GM12878 (cell line): Measurements from ENCODE around the gene HIGD1C. TPM values are rescaled to one million over a fixed set of nuclear protein-coding genes. Genes with fewer than 3 reads are reported as not detected.

Experiments used
- ATAC-seq: fragments of 200-7000 bp; cut with Tn5 transposase; 3 replicates; pipeline ENCODE4 v1.9.1; 2020; ENCODE audit warnings: mild to moderate bottlenecking, moderate library complexity
- BruUV-seq: library from RNA; stranded (reverse); fragments of 400-500 nt; replicated peaks from 2 replicates; lab custom pipeline; 2021; lab: Mats Ljungman, UMichigan
- CTCF ChIA-PET: fragments of 300-600 bp; sonication (Branson Sonifier 250); formaldehyde crosslinking; extraction: SDS; loops from one replicate; lab custom pipeline; 2021; ENCODE audit warnings: inconsistent platforms; lab: Yijun Ruan, JAX
- POLR2A ChIA-PET: fragments of 350-600 bp; formaldehyde crosslinking; extraction: SDS; loops from one replicate; lab custom pipeline; 2021; ENCODE audit warnings: inconsistent platforms; lab: Charles Lee
- RAD21 ChIA-PET: fragments of 300-600 bp; sonication (Branson Sonifier 250); formaldehyde crosslinking; loops from one replicate; lab custom pipeline; 2023; ENCODE audit warnings: antibody characterized with exemption; ENCODE audit not compliant: unreplicated experiment; lab: Charles Lee
- SMC1A ChIA-PET: fragments of 300-600 bp; sonication (Branson Sonifier 250); formaldehyde crosslinking; loops from one replicate; lab custom pipeline; 2023; ENCODE audit not compliant: unreplicated experiment, uncharacterized antibody; lab: Charles Lee
- DNase-seq: peaks from one replicate; pipeline ENCODE4 v3.0.0-alpha.2; 2011; ENCODE audit warnings: low read depth, low spot score
- FAIRE-seq: peaks from 3 replicates; lab custom pipeline; 2011; peaks lifted over from hg19 to GRCh38; lab: Jason Lieb, UNC
- H2AFZ ChIP-seq: 2 replicates; pipeline ENCODE4 v1.6.0; 2011; ENCODE audit warnings: low read depth, low read length, control low read depth; ENCODE audit not compliant: control insufficient read depth
- H3K27ac ChIP-seq: 2 replicates; pipeline ENCODE4 v1.5.1; 2011; ENCODE audit warnings: control low read depth; ENCODE audit not compliant: control insufficient read depth, insufficient read depth
- H3K27me3 ChIP-seq, 2 experiments: replicated peaks in 1 of 2; 2 replicates each; pipeline versions ENCODE4 v1.6.0 to v1.6.1; 2011; ENCODE audit warnings: low read length in 1 of 2; ENCODE audit not compliant: control insufficient read depth in 2 of 2, insufficient read depth in 2 of 2
- H3K36me3 ChIP-seq, 2 experiments: 2 replicates each; pipeline ENCODE4 v1.5.1; 2011; ENCODE audit warnings: low read length in 1 of 2; ENCODE audit not compliant: control insufficient read depth in 2 of 2, insufficient read depth in 2 of 2
- H3K4me1 ChIP-seq: 2 replicates; pipeline ENCODE4 v1.6.1; 2011; ENCODE audit warnings: mild to moderate bottlenecking, low read length, moderate library complexity, mixed read lengths; ENCODE audit not compliant: control insufficient read depth, insufficient read depth
- H3K4me2 ChIP-seq: 2 replicates; pipeline ENCODE4 v1.6.0; 2011; ENCODE audit warnings: control low read depth; ENCODE audit not compliant: control insufficient read depth, insufficient read depth
- H3K4me3 ChIP-seq: fragments of 200-600 bp; sonication (generic); 2 replicates; pipeline ENCODE4 v1.5.1; 2016
- H3K79me2 ChIP-seq: 2 replicates; pipeline ENCODE4 v1.6.0; 2011; ENCODE audit warnings: low read length; ENCODE audit not compliant: control insufficient read depth, insufficient read depth
- H3K9ac ChIP-seq: 2 replicates; pipeline ENCODE4 v1.8.0; 2011; ENCODE audit warnings: low read length, control low read depth, mixed read lengths; ENCODE audit not compliant: control insufficient read depth, insufficient read depth
- H3K9me3 ChIP-seq: replicated peaks from 3 replicates; pipeline ENCODE4 v1.5.1; 2011; ENCODE audit warnings: mild to moderate bottlenecking, low read length; ENCODE audit not compliant: control insufficient read depth, insufficient read depth
- H4K20me1 ChIP-seq: 2 replicates; pipeline ENCODE4 v1.6.0; 2011; ENCODE audit not compliant: control insufficient read depth, insufficient read depth
- CEBPB ChIP-seq, 2 experiments: fragments of 150-350 bp in 1 of 2; IDR thresholded peaks; 2 replicates each; pipeline ENCODE4 v1.6.1; 2012 to 2014; ENCODE audit warnings: low read depth in 2 of 2, low read length in 2 of 2, borderline replicate concordance in 1 of 2, inconsistent platforms in 1 of 2
- ETV6 ChIP-seq, 2 experiments: fragments of 450-650 bp in 1 of 2; IDR thresholded peaks in 1 of 2; conservative IDR thresholded peaks in 1 of 2; 2 replicates each; pipeline ENCODE4 v1.6.1; 2014; ENCODE audit warnings: antibody characterized with exemption in 1 of 2, borderline replicate concordance in 1 of 2, low read depth in 1 of 2, mild to moderate bottlenecking in 1 of 2, moderate library complexity in 1 of 2
- IKZF1 ChIP-seq: fragments of 450-650 bp; conservative IDR thresholded peaks from 2 replicates; pipeline ENCODE4 v1.6.1; 2017; ENCODE audit warnings: antibody characterized with exemption, mild to moderate bottlenecking
- IRF4 ChIP-seq: IDR thresholded peaks from 2 replicates; pipeline ENCODE4 v1.6.1; 2011; ENCODE audit warnings: low read depth, low read length
- MYC ChIP-seq: IDR thresholded peaks from 2 replicates; pipeline ENCODE4 v1.6.1; 2011; ENCODE audit warnings: mild to moderate bottlenecking, low read length, moderate library complexity, inconsistent platforms; ENCODE audit not compliant: insufficient read depth, insufficient replicate concordance, insufficient read length, severe bottlenecking
- POLR2AphosphoS2 ChIP-seq: IDR thresholded peaks from 2 replicates; pipeline ENCODE4 v1.6.1; 2011; ENCODE audit warnings: low read depth, mild to moderate bottlenecking, low read length, improper control_type of control experiment, moderate library complexity
- SREBF2 ChIP-seq: IDR thresholded peaks from 2 replicates; pipeline ENCODE4 v1.6.1; 2012; ENCODE audit warnings: mild to moderate bottlenecking, low read length
- TBL1XR1 ChIP-seq: IDR thresholded peaks from 2 replicates; pipeline ENCODE4 v1.6.1; 2012; ENCODE audit warnings: low read depth, low read length, improper control_type of control experiment
- ZZZ3 ChIP-seq: IDR thresholded peaks from 2 replicates; pipeline ENCODE4 v1.6.1; 2011; ENCODE audit warnings: low read depth; ENCODE audit not compliant: control insufficient read depth, insufficient read length
- WGBS: methylation state at CpG from one replicate; pipeline ENCODE4 v1.1.6; 2016; ENCODE audit warnings: low lambda C conversion rate; ENCODE audit not compliant: insufficient replicate concordance, insufficient coverage; ENCODE audit errors: missing lambda C conversion rate; 5-methylcytosine and 5-hydroxymethylcytosine counted together
- in situ Hi-C: fragments of 300-500 bp; cut with MboI; formaldehyde crosslinking; loops from 9 replicates; pipeline ENCODE4 v1.14.3; 2018; ENCODE audit warnings: mixed read lengths
- intact Hi-C: fragments of 100-400 bp; cut with micrococcal nuclease; formaldehyde crosslinking; loops from one replicate; pipeline ENCODE4 v1.14.2; 2022; ENCODE audit not compliant: unreplicated experiment
- polyA plus RNA-seq, 11 experiments: library from polyadenylated mRNA; depleted of rRNA in 4 of 11; unstranded in 6 of 11; stranded (reverse) in 5 of 11; fragments of >200 nt; fragmentation: Nextera tagmentation in 4 of 11; fragmentation: Illumina TruSeq in 1 of 11; extraction: Ambion mirVana in 4 of 11; extraction: Trizol in 1 of 11; gene quantifications; 1 replicate in 1 of 11; 2 replicates in 10 of 11; pipeline versions ENCODE4 v1.2.1 to v1.2.3, GENCODE V29; 2011 to 2016; ENCODE audit warnings: inconsistent platforms in 2 of 11, missing spikeins in 2 of 11, low read depth in 1 of 11
- total RNA-seq, 4 experiments: library from RNA; depleted of rRNA in 3 of 4; stranded (reverse); fragments of >200 nt in 3 of 4; fragmentation: Illumina TruSeq in 1 of 4; extraction: Trizol in 1 of 4; gene quantifications; 2 replicates each; pipeline versions ENCODE4 v1.2.1 to v1.2.3, GENCODE V29; 2013 to 2021
- TF ChIP-seq, protein P1 (sequence below): IDR thresholded peaks from 2 replicates; pipeline ENCODE4 v1.6.1; 2012; ENCODE audit warnings: low read depth, low read length, improper control_type of control experiment

The HIGD1C gene
- total and polyA plus RNA-seq, 10 of the 15 experiments (the other 5 are each of a cell fraction or from before 2014, with no cell fraction given): not detected

DNA sequence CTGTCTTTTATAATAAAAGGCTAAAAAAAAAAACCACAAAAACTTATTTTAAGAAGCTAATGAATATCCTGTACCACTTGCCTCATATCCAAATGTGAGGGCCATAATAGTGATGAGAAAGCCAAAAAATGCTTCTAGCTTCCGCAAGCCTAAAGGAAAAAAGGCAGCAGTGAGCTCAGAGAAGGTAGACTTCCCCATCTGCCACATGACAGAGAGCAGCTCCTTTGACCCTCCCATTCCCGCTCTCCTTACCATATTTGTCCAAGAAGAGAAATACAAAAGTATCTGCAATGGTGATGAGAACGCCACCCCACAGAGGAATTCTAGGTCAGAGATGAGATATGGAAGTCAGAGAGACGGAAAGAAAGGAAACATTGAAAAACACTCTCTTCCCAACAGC, 46.7 kb downstream of the HIGD1C start:
- Histone ChIP-seq H3K27ac (no peak overlapping the region), H3K27me3 (no peaks in the 10 kb centered on the region), H2AFZ (no peak overlapping the region), H3K36me3 (peaks cover 2 to 11% of the 10 kb centered on the region in 2 experiments), H3K79me2 (no peaks in the 10 kb centered on the region), H3K9ac (no peak overlapping the region), H3K4me3 (no peak overlapping the region), H3K4me1 (no peaks in the 10 kb centered on the region), H3K4me2 (no peak overlapping the region), H3K9me3 (no peaks in the 10 kb centered on the region), H4K20me1 (no peaks in the 10 kb centered on the region)
- no TSS peak for BruUV-seq
- RAD21 ChIA-PET: interaction anchor here (1.0 kb wide), 1 partner anchor 22 kb away, joined by 3 read pairs; no protein-coding TSS in a partner anchor
- WGBS: 89% methylated on average over 4 of the region's 4 CpGs
- no peak for DNase-seq
- intact Hi-C loops: no loop called here
- TF ChIP-seq TBL1XR1 (no peak), ZZZ3 (no peak), IRF4 (no peak), SREBF2 (no peak), ETV6 (conservative IDR thresholded peaks at IDR 0.05 in 1 of 2, IDR thresholded peaks at IDR 0.05 in 1 of 2; ENCODE audit: borderline replicate concordance in 1 of 2, low read depth in 1 of 2) (no peak), IKZF1 (no peak), POLR2AphosphoS2 (no peak), MYC (no peak), CEBPB (IDR thresholded peaks at IDR 0.05; ENCODE audit: borderline replicate concordance in 1 of 2, low read depth in 2 of 2, low read length in 2 of 2) (no peak)
- TF ChIP-seq, protein P1, sequence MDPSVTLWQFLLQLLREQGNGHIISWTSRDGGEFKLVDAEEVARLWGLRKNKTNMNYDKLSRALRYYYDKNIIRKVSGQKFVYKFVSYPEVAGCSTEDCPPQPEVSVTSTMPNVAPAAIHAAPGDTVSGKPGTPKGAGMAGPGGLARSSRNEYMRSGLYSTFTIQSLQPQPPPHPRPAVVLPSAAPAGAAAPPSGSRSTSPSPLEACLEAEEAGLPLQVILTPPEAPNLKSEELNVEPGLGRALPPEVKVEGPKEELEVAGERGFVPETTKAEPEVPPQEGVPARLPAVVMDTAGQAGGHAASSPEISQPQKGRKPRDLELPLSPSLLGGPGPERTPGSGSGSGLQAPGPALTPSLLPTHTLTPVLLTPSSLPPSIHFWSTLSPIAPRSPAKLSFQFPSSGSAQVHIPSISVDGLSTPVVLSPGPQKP: no peak
- in situ Hi-C loops: no loop called here
- FAIRE-seq: no peak
- CTCF ChIA-PET: interaction anchor here (1.2 to 1.3 kb wide), 2 partner anchors 11 to 175 kb away, joined by 3 to 5 read pairs; no protein-coding TSS in a partner anchor
- ATAC-seq: no peak
- SMC1A ChIA-PET: interaction anchor here (0.8 to 1.3 kb wide), 3 partner anchors 13 to 342 kb away, joined by 3 to 6 read pairs (median 4); no protein-coding TSS in a partner anchor
- POLR2A ChIA-PET: no interaction called here
